DOHH2 (cell line): ENCODE data around the gene CORO1C.

Experiments
- H3F3A ChIP-seq: fragments of 200-600 bp; sonication (generic), shearing (Covaris generic); 2 replicates; pipeline ENCODE4 v1.6.0; 2016; ENCODE audit warnings: antibody characterized with exemption, mild to moderate bottlenecking; ENCODE audit not compliant: control insufficient read depth, insufficient read depth
- H3K27ac ChIP-seq: fragments of 200-600 bp; sonication (generic); 2 replicates; pipeline ENCODE4 v1.5.1; 2014; ENCODE audit warnings: low read depth, mild to moderate bottlenecking, low read length, moderate library complexity
- H3K27me3 ChIP-seq: fragments of 200-600 bp; sonication (generic); 2 replicates; pipeline ENCODE4 v1.6.1; 2014; ENCODE audit warnings: mild to moderate bottlenecking, low read length, mixed read lengths; ENCODE audit not compliant: control insufficient read depth
- H3K36me3 ChIP-seq: fragments of 200-600 bp; sonication (generic); 2 replicates; pipeline ENCODE4 v1.6.1; 2014; ENCODE audit warnings: mild to moderate bottlenecking, low read length, moderate library complexity, mixed read lengths; ENCODE audit not compliant: control insufficient read depth
- H3K4me1 ChIP-seq: fragments of 200-600 bp; sonication (generic); 2 replicates; pipeline ENCODE4 v1.6.1; 2014; ENCODE audit warnings: mild to moderate bottlenecking, low read length, mixed read lengths; ENCODE audit not compliant: control insufficient read depth
- H3K4me2 ChIP-seq: fragments of 200-600 bp; sonication (generic); 2 replicates; pipeline ENCODE4 v1.6.0; 2014; ENCODE audit warnings: mild to moderate bottlenecking, low read length, moderate library complexity
- H3K4me3 ChIP-seq: fragments of 200-600 bp; sonication (generic); 2 replicates; pipeline ENCODE4 v1.5.1; 2014; ENCODE audit warnings: mild to moderate bottlenecking, low read length, mixed read lengths
- H3K79me2 ChIP-seq: fragments of 200-600 bp; sonication (generic); 2 replicates; pipeline ENCODE4 v1.6.1; 2014; ENCODE audit warnings: mild to moderate bottlenecking, low read length, mixed read lengths; ENCODE audit not compliant: control insufficient read depth
- H3K9me2 ChIP-seq: fragments of 200-600 bp; sonication (generic); replicated peaks from 2 replicates; pipeline ENCODE4 v1.6.1; 2014; ENCODE audit warnings: mild to moderate bottlenecking, low read length, mixed read lengths; ENCODE audit not compliant: control insufficient read depth
- H3K9me3 ChIP-seq: fragments of 200-600 bp; sonication (generic); 2 replicates; pipeline ENCODE4 v1.6.1; 2014; ENCODE audit warnings: antibody characterized with exemption, low read length, mixed read lengths; ENCODE audit not compliant: control insufficient read depth, insufficient read depth
- H4K20me1 ChIP-seq: fragments of 200-600 bp; sonication (generic); 2 replicates; pipeline ENCODE4 v1.6.0; 2014; ENCODE audit warnings: low read depth, mild to moderate bottlenecking, antibody characterized with exemption, low read length, moderate library complexity; ENCODE audit not compliant: control insufficient read depth, insufficient read depth
- EZH2phosphoT487 ChIP-seq: fragments of 200-600 bp; sonication (generic); IDR thresholded peaks from 2 replicates; pipeline ENCODE4 v1.6.1; 2017; ENCODE audit warnings: borderline replicate concordance, mild to moderate bottlenecking, antibody characterized with exemption, low read length, moderate library complexity, mixed read lengths
- TF ChIP-seq, protein P1 (sequence below): fragments of 200-600 bp; sonication (generic); IDR thresholded peaks from one replicate; pipeline ENCODE4 v1.5.1; 2014; ENCODE audit warnings: antibody characterized with exemption, mild to moderate bottlenecking, low read depth, low read length; ENCODE audit not compliant: poor library complexity, severe bottlenecking

Gene CORO1C

DNA sequence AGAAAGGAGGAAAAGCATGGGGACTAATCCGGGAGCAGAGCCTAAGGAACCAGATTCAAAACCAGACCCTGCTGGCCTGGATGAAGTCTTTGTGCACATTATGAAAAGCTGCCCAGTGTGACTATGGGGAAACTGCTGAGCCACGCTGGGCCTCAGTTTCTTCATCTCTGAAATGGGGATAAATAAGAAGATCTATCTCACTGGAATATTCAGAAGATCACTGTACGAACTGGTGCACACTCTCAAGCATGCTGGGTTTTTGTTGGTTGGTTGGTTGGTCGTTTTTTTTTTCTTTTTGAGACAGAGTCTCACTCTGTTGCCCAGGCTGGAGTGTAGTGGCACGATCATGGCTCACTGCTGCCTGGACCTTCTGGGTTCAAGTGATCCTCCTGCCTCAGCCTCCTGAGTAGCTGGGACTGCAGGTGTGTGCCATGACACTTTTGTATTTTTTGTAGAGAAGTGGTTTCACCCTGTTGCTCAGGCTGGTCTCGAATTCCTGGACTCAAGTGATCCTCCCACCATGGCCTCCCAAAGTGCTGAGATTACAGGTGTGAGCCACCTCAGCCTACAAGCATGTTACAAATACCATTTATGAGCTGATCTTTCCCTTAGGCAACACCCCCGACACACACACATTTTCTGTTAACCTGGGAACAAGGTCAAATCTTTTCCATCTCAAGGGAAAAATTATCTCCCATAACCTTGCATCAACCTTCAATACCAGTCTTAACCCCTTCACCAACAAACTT is 33.4 kb upstream of the CORO1C start:
- no peak overlapping the region for H3K4me2 ChIP-seq
- no peak for TF ChIP-seq EZH2phosphoT487
- TF ChIP-seq, protein P1, sequence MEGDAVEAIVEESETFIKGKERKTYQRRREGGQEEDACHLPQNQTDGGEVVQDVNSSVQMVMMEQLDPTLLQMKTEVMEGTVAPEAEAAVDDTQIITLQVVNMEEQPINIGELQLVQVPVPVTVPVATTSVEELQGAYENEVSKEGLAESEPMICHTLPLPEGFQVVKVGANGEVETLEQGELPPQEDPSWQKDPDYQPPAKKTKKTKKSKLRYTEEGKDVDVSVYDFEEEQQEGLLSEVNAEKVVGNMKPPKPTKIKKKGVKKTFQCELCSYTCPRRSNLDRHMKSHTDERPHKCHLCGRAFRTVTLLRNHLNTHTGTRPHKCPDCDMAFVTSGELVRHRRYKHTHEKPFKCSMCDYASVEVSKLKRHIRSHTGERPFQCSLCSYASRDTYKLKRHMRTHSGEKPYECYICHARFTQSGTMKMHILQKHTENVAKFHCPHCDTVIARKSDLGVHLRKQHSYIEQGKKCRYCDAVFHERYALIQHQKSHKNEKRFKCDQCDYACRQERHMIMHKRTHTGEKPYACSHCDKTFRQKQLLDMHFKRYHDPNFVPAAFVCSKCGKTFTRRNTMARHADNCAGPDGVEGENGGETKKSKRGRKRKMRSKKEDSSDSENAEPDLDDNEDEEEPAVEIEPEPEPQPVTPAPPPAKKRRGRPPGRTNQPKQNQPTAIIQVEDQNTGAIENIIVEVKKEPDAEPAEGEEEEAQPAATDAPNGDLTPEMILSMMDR = no peak
- no peaks in the 10 kb centered on the region for H3K36me3 ChIP-seq
- no peaks in the 10 kb centered on the region for H3F3A ChIP-seq
- H3K79me2 ChIP-seq = no peaks in the 10 kb centered on the region
- H4K20me1 ChIP-seq = no peaks in the 10 kb centered on the region
- H3K27ac ChIP-seq = no peak overlapping the region
- H3K4me3 ChIP-seq = no peak overlapping the region
- H3K9me3 ChIP-seq = no peaks in the 10 kb centered on the region
- no peaks in the 10 kb centered on the region for H3K9me2 ChIP-seq
- H3K4me1 ChIP-seq = peaks cover 13% of the 10 kb centered on the region
- H3K27me3 ChIP-seq = peaks cover 22% of the 10 kb centered on the region

DNA sequence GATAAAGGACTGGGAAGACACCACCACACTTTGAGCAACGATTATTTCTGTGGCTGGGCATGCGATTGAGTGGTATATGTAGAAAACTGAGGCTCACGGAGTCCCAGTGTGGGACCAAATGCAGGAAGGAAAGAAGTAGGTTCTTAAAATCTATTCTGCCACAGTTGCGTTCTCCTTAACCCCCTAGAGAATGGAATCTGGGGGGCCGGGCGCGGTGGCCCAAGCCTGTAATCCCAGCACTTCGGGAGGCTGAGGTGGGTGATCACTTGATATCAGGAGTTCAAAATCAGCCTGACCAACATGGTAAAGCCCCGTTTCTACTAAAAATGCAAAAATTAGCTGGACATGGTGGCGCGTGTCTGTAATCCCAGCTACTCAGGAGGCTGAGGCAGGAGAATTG is 29.9 kb upstream of the CORO1C start:
- no peaks in the 10 kb centered on the region; the same call in 1 of the 2 replicates for H4K20me1 ChIP-seq
- no peak overlapping the region for H3K27ac ChIP-seq
- no peaks in the 10 kb centered on the region for H3F3A ChIP-seq
- H3K79me2 ChIP-seq = no peaks in the 10 kb centered on the region
- H3K9me3 ChIP-seq = no peaks in the 10 kb centered on the region
- TF ChIP-seq EZH2phosphoT487 = no peak
- no peaks in the 10 kb centered on the region for H3K27me3 ChIP-seq
- H3K36me3 ChIP-seq = no peaks in the 10 kb centered on the region
- H3K4me3 ChIP-seq = no peak overlapping the region
- H3K4me2 ChIP-seq = no peak overlapping the region
- no peaks in the 10 kb centered on the region for H3K4me1 ChIP-seq
- H3K9me2 ChIP-seq = no peaks in the 10 kb centered on the region

DNA sequence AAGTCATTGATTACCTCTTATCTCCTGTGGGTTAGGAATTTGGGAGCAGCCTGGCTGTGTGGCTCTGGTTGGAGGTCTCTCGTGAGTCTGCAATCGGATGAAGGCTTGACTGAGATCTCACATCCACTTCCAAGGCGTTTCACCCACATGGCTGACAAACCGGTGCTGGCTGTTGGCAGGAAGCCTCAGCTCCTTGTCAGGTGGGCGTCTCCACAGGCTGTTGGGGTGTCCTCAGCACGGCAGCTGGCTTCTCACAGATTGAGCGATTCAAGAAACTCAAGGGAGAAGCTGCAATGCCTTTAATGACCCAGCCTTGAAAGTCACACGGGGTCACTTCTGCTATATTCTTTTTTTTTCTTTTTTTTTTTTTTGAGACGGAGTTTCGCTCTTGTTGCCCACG is 28.6 kb upstream of the CORO1C start:
- TF ChIP-seq, protein P1 = no peak
- no peak for TF ChIP-seq EZH2phosphoT487
- Histone ChIP-seq H3K4me1 (no peaks in the 10 kb centered on the region), H3K9me2 (no peaks in the 10 kb centered on the region), H4K20me1 (no peaks in the 10 kb centered on the region; the same call in 1 of the 2 replicates), H3K9me3 (no peaks in the 10 kb centered on the region), H3F3A (no peaks in the 10 kb centered on the region), H3K36me3 (no peaks in the 10 kb centered on the region), H3K27me3 (no peaks in the 10 kb centered on the region), H3K27ac (no peak overlapping the region), H3K4me3 (no peak overlapping the region), H3K4me2 (no peak overlapping the region), H3K79me2 (no peaks in the 10 kb centered on the region)

DNA sequence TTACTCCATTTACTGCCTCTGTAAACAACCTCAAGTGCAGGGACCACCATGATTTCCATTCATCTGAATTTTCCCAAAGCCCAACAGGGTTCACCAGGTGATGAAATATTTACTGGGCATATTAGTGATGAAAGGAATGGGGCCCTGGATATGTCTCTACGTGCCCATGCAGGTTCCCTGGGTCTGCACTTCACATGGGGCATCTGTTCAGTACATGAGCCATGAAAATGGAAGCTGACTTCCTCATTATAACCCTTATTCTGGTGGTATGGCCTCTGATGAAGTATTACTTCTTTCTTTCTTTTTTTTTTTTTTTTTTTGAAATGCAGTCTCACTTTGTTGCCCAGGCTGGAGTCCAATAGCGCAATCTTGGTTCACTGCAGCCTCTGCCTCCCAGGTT is 26.5 kb upstream of the CORO1C start:
- no peak for TF ChIP-seq EZH2phosphoT487
- TF ChIP-seq, protein P1 = no peak
- Histone ChIP-seq H3K27ac (no peak overlapping the region), H4K20me1 (no peaks in the 10 kb centered on the region; the same call in 1 of the 2 replicates), H3K9me3 (no peaks in the 10 kb centered on the region), H3K4me2 (no peak overlapping the region), H3K79me2 (no peaks in the 10 kb centered on the region), H3K4me3 (no peak overlapping the region), H3K9me2 (no peaks in the 10 kb centered on the region), H3K4me1 (no peaks in the 10 kb centered on the region), H3K36me3 (no peaks in the 10 kb centered on the region), H3K27me3 (no peaks in the 10 kb centered on the region), H3F3A (no peaks in the 10 kb centered on the region)
